MM.1S (cell line): ENCODE measurements around the gene PDE1A.

ENCODE experiments used
- DNase-seq: peaks from one replicate; pipeline ENCODE4 v3.0.0-alpha.2; 2015
- H2AFZ ChIP-seq: fragments of 300-600 bp; sonication (generic); 2 replicates; pipeline ENCODE4 v1.6.0; 2016; ENCODE audit warnings: antibody characterized with exemption, low read length
- H3F3A ChIP-seq: fragments of 300-600 bp; sonication (generic); 2 replicates; pipeline ENCODE4 v1.6.1; 2016; ENCODE audit warnings: mild to moderate bottlenecking, antibody characterized with exemption, low read length, moderate library complexity, mixed read lengths; ENCODE audit not compliant: insufficient read depth
- H3K27ac ChIP-seq: fragments of 300-600 bp; sonication (generic); 2 replicates; pipeline ENCODE4 v1.5.1; 2016; ENCODE audit warnings: mild to moderate bottlenecking, low read length
- H3K27me3 ChIP-seq: fragments of 300-600 bp; sonication (generic); replicated peaks from 2 replicates; pipeline ENCODE4 v1.6.0; 2016; ENCODE audit warnings: low read length; ENCODE audit not compliant: insufficient read depth
- H3K36me3 ChIP-seq: fragments of 300-600 bp; sonication (generic); replicated peaks from 2 replicates; pipeline ENCODE4 v1.6.1; 2016; ENCODE audit warnings: mild to moderate bottlenecking, low read length, mixed read lengths; ENCODE audit not compliant: insufficient read depth
- H3K4me1 ChIP-seq: fragments of 300-600 bp; sonication (generic); 2 replicates; pipeline ENCODE4 v1.6.1; 2016; ENCODE audit warnings: low read length, mixed read lengths
- H3K4me2 ChIP-seq: fragments of 300-600 bp; sonication (generic); 2 replicates; pipeline ENCODE4 v1.6.0; 2016; ENCODE audit warnings: low read depth, low read length
- H3K4me3 ChIP-seq: fragments of 300-600 bp; sonication (generic); 2 replicates; pipeline ENCODE4 v1.5.1; 2016; ENCODE audit warnings: low read length, mixed read lengths
- H3K79me2 ChIP-seq: fragments of 300-600 bp; sonication (generic); 2 replicates; pipeline ENCODE4 v1.6.1; 2016; ENCODE audit warnings: mixed run types, low read length, mixed read lengths
- H3K9ac ChIP-seq: fragments of 300-600 bp; sonication (generic); 2 replicates; pipeline ENCODE4 v1.6.1; 2016; ENCODE audit warnings: low read length, mixed read lengths
- H3K9me2 ChIP-seq: fragments of 300-600 bp; sonication (generic); replicated peaks from 2 replicates; pipeline ENCODE4 v1.6.1; 2016; ENCODE audit warnings: mild to moderate bottlenecking, low read length, mixed read lengths; ENCODE audit not compliant: insufficient read depth
- H3K9me3 ChIP-seq: fragments of 300-600 bp; sonication (generic); replicated peaks from 2 replicates; pipeline ENCODE4 v1.6.1; 2016; ENCODE audit warnings: mild to moderate bottlenecking, low read length, mixed read lengths; ENCODE audit not compliant: insufficient read depth
- H4K20me1 ChIP-seq: fragments of 300-600 bp; sonication (generic); 2 replicates; pipeline ENCODE4 v1.6.1; 2016; ENCODE audit warnings: mild to moderate bottlenecking, low read length, moderate library complexity, mixed read lengths; ENCODE audit not compliant: insufficient read depth
- CTCF ChIP-seq: fragments of 300-600 bp; sonication (generic); IDR thresholded peaks from 2 replicates; pipeline ENCODE4 v1.5.1; 2016; ENCODE audit warnings: antibody characterized with exemption, low read length, mixed read lengths
- EZH2 ChIP-seq: fragments of 300-600 bp; sonication (generic); optimal IDR thresholded peaks from 2 replicates; pipeline ENCODE3; 2017; ENCODE audit warnings: low read depth, mild to moderate bottlenecking, antibody characterized with exemption, low read length, mixed read lengths
- EZH2phosphoT487 ChIP-seq: fragments of 300-600 bp; sonication (generic); IDR thresholded peaks from 2 replicates; pipeline ENCODE4 v1.6.1; 2018; ENCODE audit warnings: antibody characterized with exemption, low read length

Gene PDE1A

GRCh38 chr2:182359990-182360662 lies 66.7 kb downstream of the PDE1A start:
- no peaks in the 10 kb centered on the region for H3K36me3 ChIP-seq
- TF ChIP-seq CTCF = no peak
- no peak for TF ChIP-seq EZH2
- TF ChIP-seq EZH2phosphoT487 = no peak
- H3K27ac ChIP-seq = no peak overlapping the region
- no peaks in the 10 kb centered on the region for H3K9me2 ChIP-seq
- no peaks in the 10 kb centered on the region for H3F3A ChIP-seq
- DNase-seq = no peak
- H3K4me2 ChIP-seq = no peak overlapping the region
- H3K4me3 ChIP-seq = no peak overlapping the region
- no peaks in the 10 kb centered on the region for H3K27me3 ChIP-seq
- H3K4me1 ChIP-seq = no peaks in the 10 kb centered on the region
- no peaks in the 10 kb centered on the region for H4K20me1 ChIP-seq
- no peak overlapping the region for H2AFZ ChIP-seq
- no peaks in the 10 kb centered on the region for H3K79me2 ChIP-seq
- H3K9ac ChIP-seq = no peak overlapping the region
- H3K9me3 ChIP-seq = no peaks in the 10 kb centered on the region

GRCh38 chr2:182359027-182359989 lies 67.5 kb downstream of the PDE1A start:
- H4K20me1 ChIP-seq = no peaks in the 10 kb centered on the region
- H3F3A ChIP-seq = no peaks in the 10 kb centered on the region
- TF ChIP-seq EZH2phosphoT487 (no peak), CTCF (no peak), EZH2 (no peak)
- no peak overlapping the region for H3K27ac ChIP-seq
- H3K4me3 ChIP-seq = no peak overlapping the region
- no peaks in the 10 kb centered on the region for H3K79me2 ChIP-seq
- H3K9ac ChIP-seq = no peak overlapping the region
- no peaks in the 10 kb centered on the region for H3K36me3 ChIP-seq
- DNase-seq = no peak
- no peaks in the 10 kb centered on the region for H3K9me2 ChIP-seq
- H3K9me3 ChIP-seq = no peaks in the 10 kb centered on the region
- no peaks in the 10 kb centered on the region for H3K4me1 ChIP-seq
- no peak overlapping the region for H2AFZ ChIP-seq
- no peaks in the 10 kb centered on the region for H3K27me3 ChIP-seq
- no peak overlapping the region for H3K4me2 ChIP-seq

GRCh38 chr2:182358601-182359000 lies 68.2 kb downstream of the PDE1A start:
- Histone ChIP-seq H3K27me3 (no peaks in the 10 kb centered on the region), H3K9me3 (no peaks in the 10 kb centered on the region), H4K20me1 (no peaks in the 10 kb centered on the region), H3K27ac (no peak overlapping the region), H3K4me2 (no peak overlapping the region), H3K9me2 (no peaks in the 10 kb centered on the region), H3K4me3 (no peak overlapping the region), H3K36me3 (no peaks in the 10 kb centered on the region), H3K4me1 (no peaks in the 10 kb centered on the region), H3K9ac (no peak overlapping the region), H3K79me2 (no peaks in the 10 kb centered on the region), H3F3A (no peaks in the 10 kb centered on the region), H2AFZ (no peak overlapping the region)
- DNase-seq = no peak
- no peak for TF ChIP-seq CTCF
- no peak for TF ChIP-seq EZH2phosphoT487
- no peak for TF ChIP-seq EZH2
